Hepatocyte (in vitro differentiated cells): ENCODE measurements around the gene ZBTB7C.

Experiments
- EZH2 ChIP-seq: fragments of 200-600 bp; sonication (generic); IDR thresholded peaks from 2 replicates; pipeline ENCODE4 v1.6.1; 2016; ENCODE audit warnings: antibody characterized with exemption, mild to moderate bottlenecking, borderline replicate concordance
- EZH2phosphoT487 ChIP-seq: fragments of 200-600 bp; sonication (generic); IDR thresholded peaks from one replicate; pipeline ENCODE4 v1.6.1; 2018; ENCODE audit warnings: antibody characterized with exemption, mild to moderate bottlenecking, low read depth, moderate library complexity; ENCODE audit not compliant: unreplicated experiment, severe bottlenecking
- TF ChIP-seq, protein P1 (sequence below): fragments of 200-600 bp; sonication (generic); IDR thresholded peaks from 2 replicates; pipeline ENCODE4 v1.5.1; 2016; ENCODE audit warnings: antibody characterized with exemption, mild to moderate bottlenecking; ENCODE audit not compliant: poor library complexity

DNA sequence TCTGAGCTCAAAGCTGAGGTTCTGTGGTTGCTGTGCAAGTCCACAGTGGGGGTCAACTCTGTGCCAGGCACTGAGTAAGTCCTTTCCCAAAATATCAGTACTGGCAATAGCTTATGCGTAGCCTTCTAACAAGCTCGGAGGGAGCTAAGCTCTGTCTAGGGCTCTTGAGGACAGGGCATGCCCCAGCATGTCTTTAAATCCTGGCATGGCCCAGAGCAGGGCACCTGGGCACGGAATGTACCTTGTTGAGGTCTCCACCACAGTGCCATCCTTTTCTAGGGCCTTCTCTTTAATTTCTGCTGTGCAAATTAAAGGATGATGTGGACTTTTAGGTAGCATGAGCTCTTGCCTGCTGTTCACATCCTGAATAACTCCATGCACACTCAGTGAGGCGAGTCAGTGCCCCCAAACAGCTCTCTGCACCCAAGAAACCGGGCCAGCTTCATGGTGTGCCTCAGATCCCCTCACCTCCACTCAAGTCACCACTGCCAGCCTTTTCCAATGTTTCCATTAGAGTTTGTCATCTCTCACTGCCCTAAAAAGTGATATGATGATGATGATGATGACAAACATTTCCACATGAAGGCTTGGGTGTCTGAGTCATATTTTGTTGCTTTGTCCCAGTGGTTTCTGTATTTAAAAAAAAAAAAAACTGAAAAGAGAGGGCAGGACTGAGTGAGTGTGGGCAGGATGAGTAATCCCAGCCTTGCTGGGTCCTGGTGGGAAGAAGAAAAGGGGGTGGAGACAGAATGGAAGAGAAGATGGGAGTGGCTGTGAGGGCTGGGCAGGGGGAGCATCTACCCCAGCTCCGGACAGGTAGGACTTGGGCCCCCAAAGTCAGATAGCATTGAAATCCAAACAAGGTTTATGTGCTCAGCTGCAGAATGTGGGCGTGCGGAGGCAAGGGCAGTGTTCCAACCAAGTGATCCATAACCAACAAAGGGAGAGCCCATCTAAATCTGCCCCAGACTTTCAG, 78.9 kb downstream of the ZBTB7C start:
- TF ChIP-seq, protein P1, sequence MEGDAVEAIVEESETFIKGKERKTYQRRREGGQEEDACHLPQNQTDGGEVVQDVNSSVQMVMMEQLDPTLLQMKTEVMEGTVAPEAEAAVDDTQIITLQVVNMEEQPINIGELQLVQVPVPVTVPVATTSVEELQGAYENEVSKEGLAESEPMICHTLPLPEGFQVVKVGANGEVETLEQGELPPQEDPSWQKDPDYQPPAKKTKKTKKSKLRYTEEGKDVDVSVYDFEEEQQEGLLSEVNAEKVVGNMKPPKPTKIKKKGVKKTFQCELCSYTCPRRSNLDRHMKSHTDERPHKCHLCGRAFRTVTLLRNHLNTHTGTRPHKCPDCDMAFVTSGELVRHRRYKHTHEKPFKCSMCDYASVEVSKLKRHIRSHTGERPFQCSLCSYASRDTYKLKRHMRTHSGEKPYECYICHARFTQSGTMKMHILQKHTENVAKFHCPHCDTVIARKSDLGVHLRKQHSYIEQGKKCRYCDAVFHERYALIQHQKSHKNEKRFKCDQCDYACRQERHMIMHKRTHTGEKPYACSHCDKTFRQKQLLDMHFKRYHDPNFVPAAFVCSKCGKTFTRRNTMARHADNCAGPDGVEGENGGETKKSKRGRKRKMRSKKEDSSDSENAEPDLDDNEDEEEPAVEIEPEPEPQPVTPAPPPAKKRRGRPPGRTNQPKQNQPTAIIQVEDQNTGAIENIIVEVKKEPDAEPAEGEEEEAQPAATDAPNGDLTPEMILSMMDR: no peak
- TF ChIP-seq EZH2 (no peak), EZH2phosphoT487 (no peak)
